ENCODE data around the gene ATP10B.

DNA sequence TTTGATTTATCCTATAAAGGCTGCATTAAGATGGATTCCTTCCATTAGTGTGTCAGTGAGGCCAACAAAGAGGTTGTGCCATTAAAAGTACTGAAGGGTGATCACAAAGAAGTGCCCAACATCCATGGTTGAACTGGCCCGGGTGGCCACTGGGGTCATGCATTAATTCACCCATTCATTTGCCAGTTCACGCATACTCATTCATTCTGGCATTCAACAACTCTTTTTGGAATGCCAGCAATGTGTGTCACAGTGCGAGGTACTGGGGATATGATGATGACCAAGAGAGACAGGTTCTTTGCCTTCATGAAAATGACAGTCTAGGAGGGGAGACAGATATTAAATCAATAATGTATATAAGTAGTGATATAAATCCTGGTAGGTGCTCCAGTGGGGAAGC, 337.1 kb downstream of the ATP10B start:
- TF ChIP-seq POLR2AphosphoS5 (IDR thresholded peaks at IDR 0.05; ENCODE audit: low read depth, low read length) (no peak), CTCF (IDR thresholded peaks at IDR 0.05) (no peak), SIN3A (IDR thresholded peaks at IDR 0.05; ENCODE audit: borderline replicate concordance, insufficient read depth, low read depth, low read length) (no peak), TCF7L2 (IDR thresholded peaks at IDR 0.05; ENCODE audit: low read depth, low read length) (no peak)
- TF ChIP-seq, protein P1, sequence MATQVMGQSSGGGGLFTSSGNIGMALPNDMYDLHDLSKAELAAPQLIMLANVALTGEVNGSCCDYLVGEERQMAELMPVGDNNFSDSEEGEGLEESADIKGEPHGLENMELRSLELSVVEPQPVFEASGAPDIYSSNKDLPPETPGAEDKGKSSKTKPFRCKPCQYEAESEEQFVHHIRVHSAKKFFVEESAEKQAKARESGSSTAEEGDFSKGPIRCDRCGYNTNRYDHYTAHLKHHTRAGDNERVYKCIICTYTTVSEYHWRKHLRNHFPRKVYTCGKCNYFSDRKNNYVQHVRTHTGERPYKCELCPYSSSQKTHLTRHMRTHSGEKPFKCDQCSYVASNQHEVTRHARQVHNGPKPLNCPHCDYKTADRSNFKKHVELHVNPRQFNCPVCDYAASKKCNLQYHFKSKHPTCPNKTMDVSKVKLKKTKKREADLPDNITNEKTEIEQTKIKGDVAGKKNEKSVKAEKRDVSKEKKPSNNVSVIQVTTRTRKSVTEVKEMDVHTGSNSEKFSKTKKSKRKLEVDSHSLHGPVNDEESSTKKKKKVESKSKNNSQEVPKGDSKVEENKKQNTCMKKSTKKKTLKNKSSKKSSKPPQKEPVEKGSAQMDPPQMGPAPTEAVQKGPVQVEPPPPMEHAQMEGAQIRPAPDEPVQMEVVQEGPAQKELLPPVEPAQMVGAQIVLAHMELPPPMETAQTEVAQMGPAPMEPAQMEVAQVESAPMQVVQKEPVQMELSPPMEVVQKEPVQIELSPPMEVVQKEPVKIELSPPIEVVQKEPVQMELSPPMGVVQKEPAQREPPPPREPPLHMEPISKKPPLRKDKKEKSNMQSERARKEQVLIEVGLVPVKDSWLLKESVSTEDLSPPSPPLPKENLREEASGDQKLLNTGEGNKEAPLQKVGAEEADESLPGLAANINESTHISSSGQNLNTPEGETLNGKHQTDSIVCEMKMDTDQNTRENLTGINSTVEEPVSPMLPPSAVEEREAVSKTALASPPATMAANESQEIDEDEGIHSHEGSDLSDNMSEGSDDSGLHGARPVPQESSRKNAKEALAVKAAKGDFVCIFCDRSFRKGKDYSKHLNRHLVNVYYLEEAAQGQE (IDR thresholded peaks at IDR 0.05; ENCODE audit: insufficient read depth in 1 of 2, low read depth in 2 of 2, low read length in 1 of 2), result no peak
